SU-DHL-6 (cell line): ENCODE data around the gene NECAB2.

Experiments used
- EZH2phosphoT487 ChIP-seq: fragments of 200-600 bp; sonication (generic), shearing (Covaris generic); conservative IDR thresholded peaks from 2 replicates; pipeline ENCODE4 v1.6.1; 2018; ENCODE audit warnings: mild to moderate bottlenecking, antibody characterized with exemption, low read length, moderate library complexity, mixed read lengths
- TF ChIP-seq, protein P1 (sequence below): fragments of 200-600 bp; sonication (generic); IDR thresholded peaks from one replicate; pipeline ENCODE4 v1.5.1; 2017; ENCODE audit warnings: antibody characterized with exemption, mild to moderate bottlenecking, low read length, moderate library complexity; ENCODE audit not compliant: insufficient read depth, poor library complexity, severe bottlenecking

DNA sequence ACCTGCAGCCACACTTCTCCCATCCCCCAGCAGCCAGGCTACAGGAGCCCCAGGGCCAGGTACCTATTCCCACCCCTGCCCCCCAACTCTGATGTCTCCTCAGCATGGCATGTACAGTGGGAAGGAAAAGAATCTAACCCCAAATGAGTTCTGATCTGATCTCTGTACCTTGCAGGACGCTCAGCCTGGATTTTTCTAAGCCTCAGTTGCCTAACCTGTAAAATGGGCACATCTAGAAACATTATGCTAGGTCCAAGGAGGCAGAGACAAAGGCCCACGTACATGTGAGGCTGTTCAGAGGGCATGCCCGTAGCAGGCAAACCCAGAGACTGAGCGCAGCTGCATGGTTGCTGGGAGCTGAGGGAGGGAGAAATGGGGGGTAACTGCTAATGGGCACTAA is 39.5 kb downstream of the NECAB2 start:
- TF ChIP-seq, protein P1, sequence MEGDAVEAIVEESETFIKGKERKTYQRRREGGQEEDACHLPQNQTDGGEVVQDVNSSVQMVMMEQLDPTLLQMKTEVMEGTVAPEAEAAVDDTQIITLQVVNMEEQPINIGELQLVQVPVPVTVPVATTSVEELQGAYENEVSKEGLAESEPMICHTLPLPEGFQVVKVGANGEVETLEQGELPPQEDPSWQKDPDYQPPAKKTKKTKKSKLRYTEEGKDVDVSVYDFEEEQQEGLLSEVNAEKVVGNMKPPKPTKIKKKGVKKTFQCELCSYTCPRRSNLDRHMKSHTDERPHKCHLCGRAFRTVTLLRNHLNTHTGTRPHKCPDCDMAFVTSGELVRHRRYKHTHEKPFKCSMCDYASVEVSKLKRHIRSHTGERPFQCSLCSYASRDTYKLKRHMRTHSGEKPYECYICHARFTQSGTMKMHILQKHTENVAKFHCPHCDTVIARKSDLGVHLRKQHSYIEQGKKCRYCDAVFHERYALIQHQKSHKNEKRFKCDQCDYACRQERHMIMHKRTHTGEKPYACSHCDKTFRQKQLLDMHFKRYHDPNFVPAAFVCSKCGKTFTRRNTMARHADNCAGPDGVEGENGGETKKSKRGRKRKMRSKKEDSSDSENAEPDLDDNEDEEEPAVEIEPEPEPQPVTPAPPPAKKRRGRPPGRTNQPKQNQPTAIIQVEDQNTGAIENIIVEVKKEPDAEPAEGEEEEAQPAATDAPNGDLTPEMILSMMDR = no peak
- no peak for TF ChIP-seq EZH2phosphoT487
